ENCODE data around the gene THSD4.

DNA sequence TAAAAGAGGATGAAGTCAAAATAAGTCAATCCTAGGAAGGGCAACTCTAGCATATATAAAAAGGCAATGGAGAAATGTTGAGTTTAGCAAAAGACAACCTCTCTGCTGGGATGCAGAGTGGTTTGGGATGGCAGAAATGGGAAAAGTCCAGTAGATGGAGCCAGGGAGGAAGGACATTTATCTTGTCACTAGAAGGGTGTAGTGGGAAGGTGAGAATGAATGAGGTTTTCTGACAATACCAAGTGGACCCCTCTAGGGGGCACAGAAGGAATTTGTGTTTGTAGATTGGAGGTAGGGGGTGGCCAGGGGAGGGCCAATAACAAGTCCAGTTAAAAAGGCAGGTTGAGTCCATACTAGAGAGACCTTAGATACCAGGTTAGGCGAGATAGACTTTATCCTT lies 80.0 kb downstream of the THSD4 start:
- TF ChIP-seq EP300 (IDR thresholded peaks at IDR 0.05) (no peak), POLR2AphosphoS5 (IDR thresholded peaks at IDR 0.05) (no peak)
- TF ChIP-seq, protein P1, sequence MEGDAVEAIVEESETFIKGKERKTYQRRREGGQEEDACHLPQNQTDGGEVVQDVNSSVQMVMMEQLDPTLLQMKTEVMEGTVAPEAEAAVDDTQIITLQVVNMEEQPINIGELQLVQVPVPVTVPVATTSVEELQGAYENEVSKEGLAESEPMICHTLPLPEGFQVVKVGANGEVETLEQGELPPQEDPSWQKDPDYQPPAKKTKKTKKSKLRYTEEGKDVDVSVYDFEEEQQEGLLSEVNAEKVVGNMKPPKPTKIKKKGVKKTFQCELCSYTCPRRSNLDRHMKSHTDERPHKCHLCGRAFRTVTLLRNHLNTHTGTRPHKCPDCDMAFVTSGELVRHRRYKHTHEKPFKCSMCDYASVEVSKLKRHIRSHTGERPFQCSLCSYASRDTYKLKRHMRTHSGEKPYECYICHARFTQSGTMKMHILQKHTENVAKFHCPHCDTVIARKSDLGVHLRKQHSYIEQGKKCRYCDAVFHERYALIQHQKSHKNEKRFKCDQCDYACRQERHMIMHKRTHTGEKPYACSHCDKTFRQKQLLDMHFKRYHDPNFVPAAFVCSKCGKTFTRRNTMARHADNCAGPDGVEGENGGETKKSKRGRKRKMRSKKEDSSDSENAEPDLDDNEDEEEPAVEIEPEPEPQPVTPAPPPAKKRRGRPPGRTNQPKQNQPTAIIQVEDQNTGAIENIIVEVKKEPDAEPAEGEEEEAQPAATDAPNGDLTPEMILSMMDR (IDR thresholded peaks at IDR 0.05) = no peak

Data from suprapubic skin (tissue), 4 donors.